Ishikawa (cell line): Measurements from ENCODE around the gene ANO8.

Experiments used
- CEBPB ChIP-seq: IDR thresholded peaks from 2 replicates; pipeline ENCODE4 v1.6.1; 2012
- EP300 ChIP-seq: IDR thresholded peaks from 2 replicates; pipeline ENCODE4 v1.6.1; 2012; ENCODE audit warnings: borderline replicate concordance
- MAX ChIP-seq: IDR thresholded peaks from 2 replicates; pipeline ENCODE4 v1.6.1; 2012
- RAD21 ChIP-seq: IDR thresholded peaks from 2 replicates; pipeline ENCODE4 v1.6.1; 2012; ENCODE audit warnings: low read depth
- REST ChIP-seq: IDR thresholded peaks from 2 replicates; pipeline ENCODE4 v1.6.1; 2012; ENCODE audit warnings: low read depth, mild to moderate bottlenecking
- TAF1 ChIP-seq: IDR thresholded peaks from 2 replicates; pipeline ENCODE4 v1.6.1; 2012; ENCODE audit warnings: low read depth, mild to moderate bottlenecking
- TCF12 ChIP-seq: IDR thresholded peaks from 2 replicates; pipeline ENCODE4 v1.6.1; 2012; ENCODE audit warnings: low read depth
- YY1 ChIP-seq: IDR thresholded peaks from 2 replicates; pipeline ENCODE4 v1.6.1; 2012; ENCODE audit warnings: low read depth

GRCh38 chr19:17328517-17329365 is 5.9 kb downstream of the ANO8 start:
- TF ChIP-seq MAX, result no peak
- TF ChIP-seq CEBPB, result no peak
- TF ChIP-seq TAF1, result no peak
- no peak for TF ChIP-seq TCF12
- TF ChIP-seq REST, result no peak
- no peak for TF ChIP-seq YY1
- no peak for TF ChIP-seq EP300
- TF ChIP-seq RAD21, result no peak
